CD14-positive monocyte (primary cell): ENCODE results near the gene NT5C1A. TPM values are rescaled to one million over a fixed set of nuclear protein-coding genes. Genes with fewer than 3 reads are reported as not detected.

Experiments used
- DNase-seq, 3 donors: peaks; one replicate each; pipeline ENCODE4 v3.0.0-alpha.2; 2011 to 2022
- H2AFZ ChIP-seq: 2 replicates; pipeline ENCODE4 v1.6.0; 2012; ENCODE audit warnings: mild to moderate bottlenecking, low read depth, low read length, inconsistent platforms; ENCODE audit not compliant: insufficient read depth, poor library complexity, severe bottlenecking
- H3K27ac ChIP-seq, 2 donors: 1 replicate in 1 of 2; 2 replicates in 1 of 2; pipeline ENCODE4 v1.5.1; 2012 to 2013; ENCODE audit warnings: low read length in 2 of 2, control low read depth in 1 of 2, inconsistent platforms in 1 of 2, low read depth in 1 of 2, mild to moderate bottlenecking in 1 of 2
- H3K27me3 ChIP-seq, 2 donors: one replicate each; pipeline versions ENCODE4 v1.6.0 to v1.6.1; 2011 to 2013; ENCODE audit warnings: low read length in 2 of 2; ENCODE audit not compliant: control insufficient read depth in 2 of 2, insufficient read depth in 2 of 2
- H3K36me3 ChIP-seq, 2 donors: replicated peaks in 1 of 2; 1 replicate in 1 of 2; 2 replicates in 1 of 2; pipeline versions ENCODE4 v1.5.1 to v1.6.1; 2012 to 2013; ENCODE audit warnings: low read length in 2 of 2, control low read depth in 1 of 2, inconsistent platforms in 1 of 2, mild to moderate bottlenecking in 1 of 2; ENCODE audit not compliant: insufficient read depth in 2 of 2, control insufficient read depth in 1 of 2
- H3K4me1 ChIP-seq, 2 donors: 1 replicate in 1 of 2; 2 replicates in 1 of 2; pipeline versions ENCODE4 v1.5.1 to v1.6.1; 2012 to 2013; ENCODE audit warnings: low read length in 2 of 2, control low read depth in 1 of 2, inconsistent platforms in 1 of 2, mild to moderate bottlenecking in 1 of 2, moderate library complexity in 1 of 2; ENCODE audit not compliant: insufficient read depth in 2 of 2, control insufficient read depth in 1 of 2
- H3K4me2 ChIP-seq: replicated peaks from 2 replicates; pipeline ENCODE3; 2012; ENCODE audit warnings: low read length, moderate library complexity, mild to moderate bottlenecking; ENCODE audit not compliant: poor library complexity, severe bottlenecking; ENCODE audit errors: extremely low read depth
- H3K4me3 ChIP-seq, 3 experiments: fragments of 200-600 bp in 1 of 3; sonication (generic) in 1 of 3; replicated peaks in 1 of 3; 1 replicate in 2 of 3; 2 replicates in 1 of 3; pipeline ENCODE4 v1.5.1; 2011 to 2013; ENCODE audit warnings: low read length in 3 of 3, mild to moderate bottlenecking in 3 of 3, control low read depth in 2 of 3, low read depth in 2 of 3, inconsistent platforms in 1 of 3, moderate library complexity in 1 of 3
- H3K79me2 ChIP-seq: 2 replicates; pipeline ENCODE4 v1.6.0; 2012; ENCODE audit warnings: mild to moderate bottlenecking, control low read depth, inconsistent platforms, low read length, moderate library complexity; ENCODE audit not compliant: insufficient read depth
- H3K9ac ChIP-seq: 2 replicates; pipeline ENCODE4 v1.6.0; 2017; ENCODE audit warnings: low read length, mild to moderate bottlenecking; ENCODE audit not compliant: insufficient read depth, poor library complexity, severe bottlenecking
- H3K9me3 ChIP-seq, 2 donors: replicated peaks in 1 of 2; 1 replicate in 1 of 2; 2 replicates in 1 of 2; pipeline versions ENCODE4 v1.5.1 to v1.6.1; 2012 to 2013; ENCODE audit warnings: low read length in 2 of 2, control low read depth in 1 of 2; ENCODE audit not compliant: control insufficient read depth in 1 of 2, insufficient read depth in 1 of 2
- H4K20me1 ChIP-seq: 2 replicates; pipeline ENCODE4 v1.6.0; 2012; ENCODE audit warnings: mild to moderate bottlenecking, low read length, control low read depth, moderate library complexity; ENCODE audit not compliant: insufficient read depth
- H3K27ac Mint-ChIP-seq, 7 donors: one replicate each; pipeline ENCODE4 v1.8.0; 2020; ENCODE audit warnings: mild to moderate bottlenecking in 7 of 7, mixed read lengths in 7 of 7, moderate library complexity in 6 of 7, inconsistent platforms in 2 of 7
- H3K27me3 Mint-ChIP-seq, 3 donors: one replicate each; pipeline ENCODE4 v1.8.0; 2021 to 2022; ENCODE audit warnings: low read depth in 3 of 3, mild to moderate bottlenecking in 3 of 3, mixed read lengths in 3 of 3, moderate library complexity in 3 of 3, inconsistent platforms in 1 of 3
- H3K36me3 Mint-ChIP-seq, 2 donors: one replicate each; pipeline ENCODE4 v1.8.0; 2020; ENCODE audit warnings: mixed read lengths in 2 of 2, inconsistent platforms in 1 of 2, mild to moderate bottlenecking in 1 of 2
- H3K4me1 Mint-ChIP-seq: one replicate; pipeline ENCODE4 v1.8.0; 2020; ENCODE audit warnings: mild to moderate bottlenecking, mixed read lengths
- H3K4me3 Mint-ChIP-seq, 2 donors: one replicate each; pipeline ENCODE4 v1.8.0; 2020; ENCODE audit warnings: mild to moderate bottlenecking in 2 of 2, mixed read lengths in 2 of 2, moderate library complexity in 1 of 2
- H3K9me3 Mint-ChIP-seq, 7 donors: one replicate each; pipeline ENCODE4 v1.8.0; 2020 to 2022; ENCODE audit warnings: mixed read lengths in 7 of 7, mild to moderate bottlenecking in 6 of 7, moderate library complexity in 6 of 7, inconsistent platforms in 2 of 7
- WGBS: methylation state at CpG from one replicate; pipeline ENCODE4 v1.1.5; 2013; ENCODE audit warnings: missing lambda C conversion rate; ENCODE audit not compliant: insufficient coverage; 5-methylcytosine and 5-hydroxymethylcytosine counted together
- intact Hi-C, 2 donors: fragments of 100-400 bp; cut with micrococcal nuclease; formaldehyde crosslinking; loops; one replicate each; pipeline versions ENCODE4 v1.15.0 to v1.15.1; 2023
- polyA plus RNA-seq, 3 donors: library from polyadenylated mRNA; depleted of rRNA in 1 of 3; unstranded in 2 of 3; stranded (reverse) in 1 of 3; fragments of 300-500 nt in 2 of 3; fragments of >200 nt in 1 of 3; fragmentation: Illumina TruSeq in 2 of 3; gene quantifications; 1 replicate in 2 of 3; 2 replicates in 1 of 3; pipeline ENCODE4 v1.2.3, GENCODE V29; 2012 to 2021
- TF ChIP-seq, protein P1 (sequence below): fragments of 200-600 bp; IDR thresholded peaks from one replicate; pipeline ENCODE4 v1.8.0; 2022; ENCODE audit warnings: antibody characterized with exemption, mild to moderate bottlenecking

NT5C1A gene
- polyA plus RNA-seq, 3 donors: not detected

DNA sequence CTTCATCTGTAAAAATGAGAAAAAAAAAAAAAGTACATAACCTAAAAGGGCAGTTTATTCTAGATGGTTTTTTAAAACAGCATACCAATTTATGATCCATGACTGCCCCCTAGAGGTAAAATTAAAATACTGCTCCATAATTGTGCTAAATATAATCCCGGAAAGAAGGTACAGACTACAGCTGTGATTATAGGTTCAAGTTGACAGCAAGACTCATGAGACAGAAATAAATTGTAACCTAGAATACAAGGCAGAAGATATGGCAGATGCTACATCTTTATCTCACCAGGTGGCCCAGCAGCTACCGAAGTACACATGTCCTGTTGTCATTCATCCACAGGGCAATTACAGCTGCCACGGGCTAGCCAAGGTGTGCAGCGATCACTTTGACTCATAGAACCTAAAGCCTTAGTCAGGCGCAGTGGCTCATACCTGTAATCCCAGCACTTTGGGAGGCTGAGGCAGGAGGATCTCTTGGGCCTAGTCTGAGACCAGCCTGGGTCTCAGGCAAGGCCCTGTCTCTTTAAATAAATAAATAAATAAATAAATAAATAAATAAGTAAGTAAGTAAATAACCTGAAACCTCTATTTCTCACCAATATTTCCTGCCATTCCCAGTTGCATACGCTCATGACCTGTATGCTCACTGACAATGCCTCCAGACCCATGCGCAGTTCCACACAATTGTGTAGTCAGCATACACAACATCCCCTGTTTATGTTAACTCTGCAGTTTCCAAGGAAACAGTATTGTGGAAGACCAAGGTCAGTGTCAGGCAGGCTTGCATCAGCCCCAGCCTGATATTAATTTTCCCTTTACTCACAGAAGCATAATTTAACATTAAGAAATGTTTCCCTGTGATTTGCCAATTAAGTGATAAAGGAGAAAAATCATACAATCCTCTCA, 48.4 kb upstream of the NT5C1A start:
- H3K9me3 Mint-ChIP-seq: peaks cover 0 to 2% (median 0%) of the 10 kb centered on the region in 7 donors
- no peaks in the 10 kb centered on the region for H3K36me3 Mint-ChIP-seq
- Histone ChIP-seq H3K27ac (no peak overlapping the region), H3K9ac (no peak overlapping the region), H2AFZ (no peak overlapping the region), H3K4me3 (no peak overlapping the region), H4K20me1 (no peaks in the 10 kb centered on the region), H3K27me3 (peaks cover 13 to 49% of the 10 kb centered on the region in 2 donors), H3K79me2 (no peaks in the 10 kb centered on the region), H3K36me3 (no peaks in the 10 kb centered on the region), H3K4me1 (no peaks in the 10 kb centered on the region), H3K9me3 (no peaks in the 10 kb centered on the region), H3K4me2 (no peak overlapping the region)
- TF ChIP-seq, protein P1, sequence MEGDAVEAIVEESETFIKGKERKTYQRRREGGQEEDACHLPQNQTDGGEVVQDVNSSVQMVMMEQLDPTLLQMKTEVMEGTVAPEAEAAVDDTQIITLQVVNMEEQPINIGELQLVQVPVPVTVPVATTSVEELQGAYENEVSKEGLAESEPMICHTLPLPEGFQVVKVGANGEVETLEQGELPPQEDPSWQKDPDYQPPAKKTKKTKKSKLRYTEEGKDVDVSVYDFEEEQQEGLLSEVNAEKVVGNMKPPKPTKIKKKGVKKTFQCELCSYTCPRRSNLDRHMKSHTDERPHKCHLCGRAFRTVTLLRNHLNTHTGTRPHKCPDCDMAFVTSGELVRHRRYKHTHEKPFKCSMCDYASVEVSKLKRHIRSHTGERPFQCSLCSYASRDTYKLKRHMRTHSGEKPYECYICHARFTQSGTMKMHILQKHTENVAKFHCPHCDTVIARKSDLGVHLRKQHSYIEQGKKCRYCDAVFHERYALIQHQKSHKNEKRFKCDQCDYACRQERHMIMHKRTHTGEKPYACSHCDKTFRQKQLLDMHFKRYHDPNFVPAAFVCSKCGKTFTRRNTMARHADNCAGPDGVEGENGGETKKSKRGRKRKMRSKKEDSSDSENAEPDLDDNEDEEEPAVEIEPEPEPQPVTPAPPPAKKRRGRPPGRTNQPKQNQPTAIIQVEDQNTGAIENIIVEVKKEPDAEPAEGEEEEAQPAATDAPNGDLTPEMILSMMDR: peak; percentile 81
- WGBS: 42% methylated on average over 4 of the region's 7 CpGs
- intact Hi-C loops: loop anchor here (2.0 to 5.0 kb wide), 2 partner anchors 63 to 110 kb away; no protein-coding TSS in a partner anchor
- DNase-seq: peak; percentile 27 to 53 (median 43)
- peaks cover 23 to 42% (median 37%) of the 10 kb centered on the region in 3 donors for H3K27me3 Mint-ChIP-seq
- peaks cover under 1% of the 10 kb centered on the region for H3K4me1 Mint-ChIP-seq
- no peak overlapping the region for H3K27ac Mint-ChIP-seq
- H3K4me3 Mint-ChIP-seq: no peak overlapping the region

DNA sequence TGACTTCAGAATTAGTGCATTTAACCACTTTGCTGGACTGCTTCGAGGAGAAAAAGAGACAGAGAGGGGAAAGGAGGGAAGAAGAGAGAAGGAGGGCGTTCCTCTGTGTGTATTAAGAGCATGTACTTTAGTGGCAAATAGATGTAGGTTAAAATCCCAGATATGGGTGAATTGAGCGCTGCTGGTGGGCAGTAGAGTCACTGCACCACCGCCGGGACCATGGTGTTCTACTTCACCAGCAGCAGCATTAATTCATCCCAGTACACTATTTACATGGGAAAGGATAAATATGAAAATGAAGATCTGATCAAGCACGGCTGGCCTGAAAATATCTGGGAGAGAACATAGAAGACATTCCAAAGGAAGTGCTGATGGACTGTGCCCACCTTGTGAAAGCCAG, 45.9 kb upstream of the NT5C1A start:
- intact Hi-C loops: loop anchor here in 1 of 2 donors (2.0 kb wide), 1 partner anchor 111 kb away; no protein-coding TSS in a partner anchor

More for the DNA sequence above, 45.9 kb upstream of the NT5C1A start:
- DNase-seq: no peak
- 68% methylated on average over 3 of the region's 6 CpGs for WGBS
- H3K36me3 Mint-ChIP-seq: no peaks in the 10 kb centered on the region
- TF ChIP-seq, protein P1: no peak
- no peaks in the 10 kb centered on the region for H4K20me1 ChIP-seq
- peak overlapping the region in 1 of 7 donors; percentile 26 for H3K27ac Mint-ChIP-seq
- peaks cover 14% of the 10 kb centered on the region for H3K4me1 Mint-ChIP-seq
- peaks cover 0 to 2% (median 0%) of the 10 kb centered on the region in 7 donors for H3K9me3 Mint-ChIP-seq
- H3K27me3 Mint-ChIP-seq: peaks cover 20 to 25% (median 21%) of the 10 kb centered on the region in 3 donors
- no peak overlapping the region for H3K4me3 ChIP-seq
- peaks cover 10 to 32% of the 10 kb centered on the region in 2 donors for H3K27me3 ChIP-seq
- peaks cover 5 to 7% of the 10 kb centered on the region in 2 donors for H3K4me1 ChIP-seq
- no peaks in the 10 kb centered on the region for H3K9me3 ChIP-seq
- peak overlapping the region in 1 of 2 donors; percentile 24 for H3K4me3 Mint-ChIP-seq
- no peaks in the 10 kb centered on the region for H3K79me2 ChIP-seq
- H3K9ac ChIP-seq: no peak overlapping the region
- no peak overlapping the region for H3K27ac ChIP-seq
- H3K4me2 ChIP-seq: no peak overlapping the region
- no peak overlapping the region for H2AFZ ChIP-seq
- no peaks in the 10 kb centered on the region for H3K36me3 ChIP-seq
